Stomach (tissue), 9 donors: Measurements from ENCODE around the gene ST6GAL2. TPM values are rescaled to one million over a fixed set of nuclear protein-coding genes. Genes with fewer than 3 reads are reported as not detected.

Source experiments
- DNase-seq, 2 donors: peaks; one replicate each; pipeline versions ENCODE4 v3.0.0 to v3.0.0-alpha.2; 2013 to 2019
- H3K27ac ChIP-seq, 5 donors: fragments of 200-600 bp in 4 of 5; sonication (generic) in 4 of 5; one replicate each; pipeline ENCODE4 v1.5.1; 2013 to 2019; ENCODE audit warnings: mild to moderate bottlenecking in 1 of 5, moderate library complexity in 1 of 5
- H3K27me3 ChIP-seq, 3 donors: fragments of 200-600 bp; sonication (generic); one replicate each; pipeline ENCODE4 v1.5.1; 2017 to 2019; ENCODE audit warnings: mixed run types in 1 of 3
- H3K36me3 ChIP-seq, 4 donors: fragments of 200-600 bp; sonication (generic); 1 replicate in 3 of 4; 2 replicates in 1 of 4; pipeline ENCODE4 v1.5.1; 2016 to 2019
- H3K4me1 ChIP-seq, 4 donors: fragments of 200-600 bp; sonication (generic); one replicate each; pipeline ENCODE4 v1.5.1; 2016 to 2019
- H3K4me3 ChIP-seq, 4 donors: fragments of 200-600 bp; sonication (generic) in 3 of 4; one replicate each; pipeline ENCODE4 v1.5.1; 2016 to 2019; ENCODE audit warnings: mild to moderate bottlenecking in 1 of 4
- H3K9me3 ChIP-seq, 4 donors: fragments of 200-600 bp; sonication (generic); one replicate each; pipeline ENCODE4 v1.5.1; 2016 to 2019
- EP300 ChIP-seq: sonication (generic); formaldehyde crosslinking; IDR thresholded peaks from one replicate; pipeline ENCODE4 v1.6.1; 2017; ENCODE audit warnings: antibody characterized with exemption
- POLR2A ChIP-seq, 4 donors: fragments of 450-650 bp; IDR thresholded peaks; one replicate each; pipeline ENCODE4 v1.6.1; 2016; ENCODE audit warnings: antibody characterized with exemption in 4 of 4, control low read depth in 2 of 4, mild to moderate bottlenecking in 1 of 4, moderate library complexity in 1 of 4
- POLR2AphosphoS5 ChIP-seq, 3 donors: sonication (generic); formaldehyde crosslinking; IDR thresholded peaks; one replicate each; pipeline ENCODE4 v1.6.1; 2016; ENCODE audit warnings: antibody characterized with exemption in 3 of 3
- WGBS, 5 donors: extraction: QIAGEN DNeasy Blood & Tissue Kit in 3 of 5; methylation state at CpG; one replicate each; pipeline versions ENCODE4 v1.1.5 to v1.1.7; 2013 to 2018; 5-methylcytosine and 5-hydroxymethylcytosine counted together
- intact Hi-C: fragments of 100-400 bp; cut with DNase I; formaldehyde crosslinking; loops from one replicate; pipeline ENCODE4 v1.15.1; 2023; ENCODE audit warnings: low total_unique reads
- polyA plus RNA-seq, 3 donors: library from polyadenylated mRNA; stranded (reverse); fragments of 200-250 nt; gene quantifications; one replicate each; pipeline ENCODE4 v1.2.3, GENCODE V29; 2013
- total RNA-seq, 5 donors: library from RNA; depleted of rRNA; stranded (reverse); fragments of >200 nt; gene quantifications; one replicate each; pipeline versions ENCODE4 v1.1.0 to v1.2.3, GENCODE V29; 2014 to 2016
- TF ChIP-seq, protein P1 (sequence below), 7 experiments: fragments of 450-650 bp in 4 of 7; fragments of 200-600 bp in 3 of 7; sonication (generic) in 3 of 7; IDR thresholded peaks; one replicate each; pipeline ENCODE4 v1.5.1; 2016 to 2019; ENCODE audit warnings: antibody characterized with exemption in 7 of 7, control low read depth in 2 of 7, mild to moderate bottlenecking in 1 of 7
- donor health status: healthy with polysubstance abuse.
- donor health status: Bipolar disorder and iron deficiency.
- donor health status: healthy.

The ST6GAL2 gene
- total and polyA plus RNA-seq, 8 donors = 0.12 to 9.0 (median 0.63) TPM; not detected in 2

DNA sequence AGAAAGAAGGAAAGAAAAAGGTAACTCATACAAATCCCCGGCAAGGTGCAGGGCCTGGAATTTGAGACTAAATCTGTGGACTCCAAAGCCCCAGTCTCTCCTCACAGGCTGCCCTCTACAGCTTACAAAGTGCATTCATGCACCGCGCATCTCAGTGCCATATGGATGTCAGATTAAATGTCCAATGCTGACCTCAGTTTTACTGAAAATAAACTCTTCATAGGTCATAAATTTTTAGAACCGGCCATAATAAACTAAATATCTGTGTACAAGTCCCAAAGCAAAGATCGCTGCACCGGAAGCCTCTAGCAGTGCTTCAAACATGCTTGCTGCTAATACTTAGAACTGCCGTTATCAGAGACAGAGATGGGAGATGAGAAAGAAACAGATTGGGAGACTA, 17.7 kb downstream of the ST6GAL2 start:
- TF ChIP-seq EP300 = no peak
- TF ChIP-seq, protein P1, sequence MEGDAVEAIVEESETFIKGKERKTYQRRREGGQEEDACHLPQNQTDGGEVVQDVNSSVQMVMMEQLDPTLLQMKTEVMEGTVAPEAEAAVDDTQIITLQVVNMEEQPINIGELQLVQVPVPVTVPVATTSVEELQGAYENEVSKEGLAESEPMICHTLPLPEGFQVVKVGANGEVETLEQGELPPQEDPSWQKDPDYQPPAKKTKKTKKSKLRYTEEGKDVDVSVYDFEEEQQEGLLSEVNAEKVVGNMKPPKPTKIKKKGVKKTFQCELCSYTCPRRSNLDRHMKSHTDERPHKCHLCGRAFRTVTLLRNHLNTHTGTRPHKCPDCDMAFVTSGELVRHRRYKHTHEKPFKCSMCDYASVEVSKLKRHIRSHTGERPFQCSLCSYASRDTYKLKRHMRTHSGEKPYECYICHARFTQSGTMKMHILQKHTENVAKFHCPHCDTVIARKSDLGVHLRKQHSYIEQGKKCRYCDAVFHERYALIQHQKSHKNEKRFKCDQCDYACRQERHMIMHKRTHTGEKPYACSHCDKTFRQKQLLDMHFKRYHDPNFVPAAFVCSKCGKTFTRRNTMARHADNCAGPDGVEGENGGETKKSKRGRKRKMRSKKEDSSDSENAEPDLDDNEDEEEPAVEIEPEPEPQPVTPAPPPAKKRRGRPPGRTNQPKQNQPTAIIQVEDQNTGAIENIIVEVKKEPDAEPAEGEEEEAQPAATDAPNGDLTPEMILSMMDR (IDR thresholded peaks at IDR 0.05) = peak in 1 of 7 experiments; percentile 10
- WGBS, 5 donors = 63 to 78% (median 63%) methylated on average over 7 of the region's 7 CpGs
- Histone ChIP-seq H3K27me3 (no peaks in the 10 kb centered on the region), H3K9me3 (no peaks in the 10 kb centered on the region), H3K36me3 (no peaks in the 10 kb centered on the region), H3K4me3 (no peak overlapping the region), H3K27ac (no peak overlapping the region), H3K4me1 (no peaks in the 10 kb centered on the region)
- no peak for DNase-seq
- intact Hi-C loops = no loop called here

DNA sequence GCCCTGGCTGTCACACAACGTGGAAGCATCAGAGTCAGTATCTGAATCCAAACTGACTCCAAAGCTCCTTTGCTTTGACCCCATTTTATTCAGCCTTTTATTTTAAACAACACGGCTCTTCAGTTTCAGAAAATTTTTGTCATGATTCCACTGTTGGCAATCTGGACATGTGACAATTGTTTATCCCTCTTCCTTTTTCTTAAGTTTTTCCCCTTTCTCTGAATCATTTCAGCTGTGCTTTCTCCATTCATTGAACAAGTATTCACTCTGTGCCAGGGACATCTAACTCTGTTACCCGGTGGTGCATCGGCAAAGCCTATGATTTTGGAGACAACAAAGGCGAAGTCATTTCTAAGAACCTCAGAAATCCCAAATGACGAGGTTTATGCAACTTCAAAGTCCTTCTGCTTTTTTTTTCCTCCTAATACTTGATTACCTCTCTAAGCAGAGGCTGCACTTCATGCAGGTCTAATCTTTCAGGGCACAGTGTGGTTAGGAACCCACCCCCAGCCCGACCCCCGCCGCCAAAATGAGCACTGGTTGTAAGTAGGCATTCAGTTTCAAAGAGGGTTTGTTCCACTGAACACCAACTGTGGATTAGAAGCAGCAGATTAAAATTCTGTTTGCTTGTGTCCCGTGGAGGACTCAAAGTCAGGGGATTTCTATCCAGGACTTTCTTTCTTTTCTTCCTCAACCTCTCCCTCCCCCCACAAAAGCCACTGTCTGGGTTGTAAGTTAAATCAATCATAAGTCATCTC, 18.6 kb downstream of the ST6GAL2 start:
- H3K4me3 ChIP-seq = no peak overlapping the region
- 59 to 72% (median 68%) methylated on average over 10 of the region's 10 CpGs for WGBS, 5 donors
- H3K9me3 ChIP-seq = no peaks in the 10 kb centered on the region
- no peaks in the 10 kb centered on the region for H3K36me3 ChIP-seq
- H3K27ac ChIP-seq = no peak overlapping the region
- H3K4me1 ChIP-seq = no peaks in the 10 kb centered on the region
- no peak for DNase-seq
- H3K27me3 ChIP-seq = no peaks in the 10 kb centered on the region
- TF ChIP-seq, protein P1 (IDR thresholded peaks at IDR 0.05) = no peak
- no peak for TF ChIP-seq POLR2AphosphoS5 (IDR thresholded peaks at IDR 0.05)
- TF ChIP-seq POLR2A (IDR thresholded peaks at IDR 0.05) = no peak
- no peak for TF ChIP-seq EP300
- intact Hi-C loops = no loop called here

DNA sequence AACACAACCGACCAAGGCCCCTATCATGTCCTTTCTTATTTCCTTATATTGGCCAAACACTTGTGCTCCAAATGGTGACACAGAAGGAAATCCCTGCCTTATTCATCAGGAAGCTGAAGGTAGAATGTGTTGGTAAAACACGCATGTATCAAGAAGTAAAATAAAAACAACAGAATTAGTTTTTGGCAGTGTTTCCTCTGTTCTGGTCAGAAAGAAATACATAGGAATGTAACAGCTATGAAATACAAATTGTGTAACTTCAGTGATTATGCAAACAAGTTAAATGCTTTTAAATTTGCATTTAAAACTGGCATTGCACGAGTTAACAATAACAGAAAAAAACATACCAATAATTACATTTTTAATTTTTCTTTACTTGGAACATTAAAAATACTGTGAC, 19.3 kb downstream of the ST6GAL2 start:
- Histone ChIP-seq H3K27me3 (no peaks in the 10 kb centered on the region), H3K4me1 (no peaks in the 10 kb centered on the region), H3K9me3 (no peaks in the 10 kb centered on the region), H3K4me3 (no peak overlapping the region), H3K27ac (no peak overlapping the region), H3K36me3 (no peaks in the 10 kb centered on the region)
- no peak for DNase-seq
- TF ChIP-seq, protein P1 (IDR thresholded peaks at IDR 0.05) = no peak
- TF ChIP-seq POLR2AphosphoS5 (IDR thresholded peaks at IDR 0.05) (no peak), POLR2A (IDR thresholded peaks at IDR 0.05) (no peak), EP300 (no peak)
- 44 to 62% (median 58%) methylated on average over 3 of the region's 3 CpGs for WGBS, 5 donors
- intact Hi-C loops = no loop called here

DNA sequence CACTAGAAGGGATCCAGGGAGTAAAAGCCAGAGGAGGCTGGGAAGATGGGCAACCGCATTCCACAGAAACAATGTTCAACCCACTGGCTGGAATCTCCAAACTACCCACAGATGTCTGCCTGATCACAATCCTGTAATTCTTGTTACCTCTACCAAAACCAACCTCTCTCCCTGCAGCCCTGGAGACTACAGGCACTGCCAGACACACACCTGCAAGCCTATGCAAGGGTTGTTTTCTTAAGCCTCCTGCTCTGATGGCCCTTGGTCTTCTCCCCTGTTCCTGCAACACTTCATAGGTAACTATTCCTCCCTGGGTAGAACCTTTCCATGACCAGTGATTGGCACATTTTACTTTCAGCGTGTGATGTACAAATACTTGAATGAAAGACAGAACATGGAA, 21.9 kb downstream of the ST6GAL2 start:
- Histone ChIP-seq H3K4me1 (no peaks in the 10 kb centered on the region), H3K27ac (no peak overlapping the region), H3K4me3 (no peak overlapping the region), H3K27me3 (no peaks in the 10 kb centered on the region), H3K36me3 (no peaks in the 10 kb centered on the region), H3K9me3 (peaks cover 0 to under 1% (median under 1%) of the 10 kb centered on the region in 4 donors)
- DNase-seq = no peak
- TF ChIP-seq POLR2A (IDR thresholded peaks at IDR 0.05) = no peak
- TF ChIP-seq, protein P1 (IDR thresholded peaks at IDR 0.05) = no peak
- intact Hi-C loops = no loop called here
- WGBS, 5 donors = 79 to 96% (median 91%) methylated on average over 2 of the region's 2 CpGs
